Measurements from ENCODE around the gene TSG101. TPM values are rescaled to one million over a fixed set of nuclear protein-coding genes. Genes with fewer than 3 reads are reported as not detected.

The TSG101 gene
- total RNA-seq, 1 experiment from 2014 or later: 46.9 TPM

DNA sequence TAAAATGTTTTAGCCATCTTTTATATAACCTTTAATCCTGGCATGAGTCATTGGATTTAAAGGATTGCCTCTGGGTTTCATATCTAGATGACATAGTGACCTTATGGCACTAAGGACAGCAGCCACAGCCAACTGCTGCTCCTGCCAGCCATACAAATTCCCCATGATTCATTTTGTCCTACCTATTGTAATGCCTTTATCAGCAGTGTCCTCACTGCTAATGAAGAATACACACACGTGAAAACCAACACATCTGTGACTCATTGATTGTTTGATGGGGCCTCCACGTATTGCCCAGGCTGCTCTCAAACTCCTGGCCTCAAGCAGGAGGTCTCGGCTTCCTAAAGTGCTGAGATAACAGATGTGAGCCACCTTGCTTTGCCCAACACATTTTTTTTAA, 69.3 kb downstream of the TSG101 start:
- DNase-seq (peak; percentile 55), ATAC-seq (peak; percentile 81)
- H3K4me3 ChIP-seq (ENCODE audit: low read length): no peak overlapping the region
- H2AFZ ChIP-seq (ENCODE audit: low read length): no peak overlapping the region
- H3F3A ChIP-seq (ENCODE audit: low read length, unreplicated experiment): no peaks in the 10 kb centered on the region
- H3K4me2 ChIP-seq (ENCODE audit: low read length): no peak overlapping the region
- no peak overlapping the region for H3K9ac ChIP-seq (ENCODE audit: low read length)
- ChIA-PET CTCF (no interaction called here), POLR2A (ENCODE audit: unreplicated experiment) (no interaction called here)
- intact Hi-C loops (cut with micrococcal nuclease): no loop called here
- no peak overlapping the region for H3K27ac ChIP-seq (ENCODE audit: low read length)
- H3K27me3 ChIP-seq (ENCODE audit: low read length): no peaks in the 10 kb centered on the region
- no peaks in the 10 kb centered on the region for H3K36me3 ChIP-seq (ENCODE audit: low read depth, low read length)
- H3K79me2 ChIP-seq (ENCODE audit: low read length): no peaks in the 10 kb centered on the region
- peaks cover 17% of the 10 kb centered on the region for H3K4me1 ChIP-seq (ENCODE audit: insufficient read depth, low read length)
- H3K9me2 ChIP-seq (replicated peaks; ENCODE audit: low read length): no peaks in the 10 kb centered on the region
- H4K20me1 ChIP-seq (ENCODE audit: low read length): no peaks in the 10 kb centered on the region
- no peaks in the 10 kb centered on the region for H3K9me3 ChIP-seq (ENCODE audit: low read length)
- no peak for TF ChIP-seq EZH2 (IDR thresholded peaks at IDR 0.05; ENCODE audit: low read length, unreplicated experiment)
- no peak for TF ChIP-seq EZH2phosphoT487 (IDR thresholded peaks at IDR 0.05; ENCODE audit: borderline replicate concordance, low read length)
- no peak for TF ChIP-seq CTCF (conservative IDR thresholded peaks at IDR 0.05; ENCODE audit: low read depth, low read length)
- no TSS peak for BruUV-seq (replicated peaks)

- Histone ChIP-seq H3K4me2 (ENCODE audit: low read length) (no peak within 1 kb of the TSS), H3K27ac (ENCODE audit: low read length) (no peak within 1 kb of the TSS), H3K9me3 (ENCODE audit: low read length) (no peaks in the 10 kb centered on the region), H3K79me2 (ENCODE audit: low read length) (no peaks in the 10 kb centered on the region), H3K4me3 (ENCODE audit: low read length) (no peak within 1 kb of the TSS), H3K4me1 (ENCODE audit: insufficient read depth, low read length) (peaks cover 17% of the 10 kb centered on the region), H4K20me1 (ENCODE audit: low read length) (no peaks in the 10 kb centered on the region), H3K36me3 (ENCODE audit: low read depth, low read length) (no peaks in the 10 kb centered on the region), H3K27me3 (ENCODE audit: low read length) (no peaks in the 10 kb centered on the region), H3K9ac (ENCODE audit: low read length) (no peak within 1 kb of the TSS), H3F3A (ENCODE audit: low read length, unreplicated experiment) (no peaks in the 10 kb centered on the region), H2AFZ (ENCODE audit: low read length) (no peak within 1 kb of the TSS), H3K9me2 (replicated peaks; ENCODE audit: low read length) (no peaks in the 10 kb centered on the region)
- no peak for DNase-seq
- no TSS peak for BruUV-seq (replicated peaks)
- ChIA-PET POLR2A (ENCODE audit: unreplicated experiment) (no interaction called here), CTCF (no interaction called here)
- intact Hi-C loops (cut with micrococcal nuclease): no loop called here
- no peak for ATAC-seq
- TF ChIP-seq EZH2 (IDR thresholded peaks at IDR 0.05; ENCODE audit: low read length, unreplicated experiment): no peak
- no peak for TF ChIP-seq EZH2phosphoT487 (IDR thresholded peaks at IDR 0.05; ENCODE audit: borderline replicate concordance, low read length)
- no peak for TF ChIP-seq CTCF (conservative IDR thresholded peaks at IDR 0.05; ENCODE audit: low read depth, low read length)
These were observed 70.9 kb downstream of the TSG101 start, which contains the start of gene LDHAL6A for GRCh38 chr11:18455686-18456372. TSS of gene LDHAL6A (plus strand) at chr11:18455856. CDS start at chr11:18456681, 825 bp downstream.

- Histone ChIP-seq H3K4me1 (ENCODE audit: insufficient read depth, low read length) (peaks cover 16% of the 10 kb centered on the region), H3K27ac (ENCODE audit: low read length) (no peak overlapping the region), H3K9ac (ENCODE audit: low read length) (no peak overlapping the region), H3K9me2 (replicated peaks; ENCODE audit: low read length) (no peaks in the 10 kb centered on the region), H2AFZ (ENCODE audit: low read length) (no peak overlapping the region), H3K27me3 (ENCODE audit: low read length) (no peaks in the 10 kb centered on the region), H3K9me3 (ENCODE audit: low read length) (no peaks in the 10 kb centered on the region), H3K4me3 (ENCODE audit: low read length) (no peak overlapping the region), H3K4me2 (ENCODE audit: low read length) (no peak overlapping the region), H3K79me2 (ENCODE audit: low read length) (no peaks in the 10 kb centered on the region), H3F3A (ENCODE audit: low read length, unreplicated experiment) (no peaks in the 10 kb centered on the region), H3K36me3 (ENCODE audit: low read depth, low read length) (no peaks in the 10 kb centered on the region), H4K20me1 (ENCODE audit: low read length) (no peaks in the 10 kb centered on the region)
- POLR2A ChIA-PET (ENCODE audit: unreplicated experiment): interaction anchor here (0.6 kb wide), 1 partner anchor 51 kb away, joined by 3 read pairs; no protein-coding TSS in a partner anchor
- DNase-seq (peak; percentile 60), ATAC-seq (peak; percentile 64)
- intact Hi-C loops (cut with micrococcal nuclease): no loop called here
- BruUV-seq (replicated peaks): no TSS peak
- CTCF ChIA-PET: no interaction called here
- TF ChIP-seq EZH2phosphoT487 (IDR thresholded peaks at IDR 0.05; ENCODE audit: borderline replicate concordance, low read length) (no peak), EZH2 (IDR thresholded peaks at IDR 0.05; ENCODE audit: low read length, unreplicated experiment) (no peak)
These were observed 73.8 kb downstream of the TSG101 start for GRCh38 chr11:18452927-18453326.

Data from PC-3 (cell line).